CD4-positive, alpha-beta T cell (primary cell): ENCODE data around the gene DBNDD1. TPM values are rescaled to one million over a fixed set of nuclear protein-coding genes. Genes with fewer than 3 reads are reported as not detected.
A peak's percentile ranks its signal among the peaks of the same experiment; 100 is the strongest.

ENCODE experiments used
- ATAC-seq: fragments of 200-7000 bp; cut with Tn5 transposase; one replicate; pipeline ENCODE4 v1.10.0; 2022; ENCODE audit warnings: mild to moderate bottlenecking; ENCODE audit not compliant: poor library complexity
- CTCF ChIA-PET: fragments of 350-600 bp; sonication (Branson Sonifier 250); formaldehyde crosslinking; loops from one replicate; lab custom pipeline; 2021; ENCODE audit warnings: antibody characterized with exemption, inconsistent platforms; lab: Charles Lee
- POLR2A ChIA-PET: fragments of 350-600 bp; sonication (Branson Sonifier 250); formaldehyde crosslinking; loops from one replicate; lab custom pipeline; 2021; ENCODE audit warnings: antibody characterized with exemption, inconsistent platforms; lab: Charles Lee
- DNase-seq, 14 experiments: peaks; one replicate each; pipeline ENCODE4 v3.0.0-alpha.2; 2013 to 2020; ENCODE audit warnings: mixed read lengths in 2 of 14
- H3K27ac ChIP-seq, 2 donors: one replicate each; pipeline versions ENCODE4 v1.5.1 to v1.7.0; 2013; ENCODE audit warnings: low read length in 2 of 2, low read depth in 1 of 2, mild to moderate bottlenecking in 1 of 2
- H3K27me3 ChIP-seq, 2 experiments: 1 replicate in 1 of 2; 2 replicates in 1 of 2; pipeline versions ENCODE4 v1.6.1 to v1.7.0; 2013; ENCODE audit warnings: low read length in 2 of 2, control low read depth in 1 of 2, mild to moderate bottlenecking in 1 of 2, moderate library complexity in 1 of 2; ENCODE audit not compliant: insufficient read depth in 2 of 2, control insufficient read depth in 1 of 2
- H3K36me3 ChIP-seq: one replicate; pipeline ENCODE4 v1.6.1; 2013; ENCODE audit warnings: low read length, control low read depth; ENCODE audit not compliant: insufficient read depth
- H3K4me1 ChIP-seq: one replicate; pipeline ENCODE4 v1.6.1; 2013; ENCODE audit warnings: low read length, control low read depth; ENCODE audit not compliant: insufficient read depth
- H3K4me3 ChIP-seq: one replicate; pipeline ENCODE4 v1.5.1; 2013; ENCODE audit warnings: mild to moderate bottlenecking, low read length, moderate library complexity
- H3K9me3 ChIP-seq, 2 experiments: 1 replicate in 1 of 2; 2 replicates in 1 of 2; pipeline versions ENCODE4 v1.6.1 to v1.7.0; 2013; ENCODE audit warnings: low read length in 2 of 2, mild to moderate bottlenecking in 2 of 2, control low read depth in 1 of 2, moderate library complexity in 1 of 2; ENCODE audit not compliant: control insufficient read depth in 1 of 2, insufficient read depth in 1 of 2
- H3K27ac Mint-ChIP-seq: one replicate; pipeline ENCODE4 v1.8.0; 2020; ENCODE audit warnings: mixed read lengths
- H3K27me3 Mint-ChIP-seq: one replicate; pipeline ENCODE4 v1.8.0; 2021; ENCODE audit warnings: mixed read lengths
- H3K36me3 Mint-ChIP-seq: one replicate; pipeline ENCODE4 v1.8.0; 2021; ENCODE audit warnings: low read depth, mixed read lengths
- H3K4me1 Mint-ChIP-seq: one replicate; pipeline ENCODE4 v1.8.0; 2021; ENCODE audit warnings: low read depth, mixed read lengths
- H3K4me3 Mint-ChIP-seq: one replicate; pipeline ENCODE4 v1.8.0; 2020; ENCODE audit warnings: mild to moderate bottlenecking, mixed read lengths
- H3K9me3 Mint-ChIP-seq: one replicate; pipeline ENCODE4 v1.8.0; 2020; ENCODE audit warnings: mixed read lengths
- intact Hi-C, 2 experiments: fragments of 100-400 bp; cut with DNase I in 1 of 2; cut with micrococcal nuclease in 1 of 2; formaldehyde crosslinking; loops; one replicate each; pipeline versions ENCODE4 v1.15.1 to v1.9.0; 2023 to 2025; cut with DNase I, micrococcal nuclease
- total RNA-seq, 174 experiments: library from RNA in 2 of 174; stranded (reverse) in 2 of 174; gene quantifications; one replicate each; pipeline ENCODE4 v1.2.3 and lab custom pipeline; 2021 to 2026
- TF ChIP-seq, protein P1 (sequence below): fragments of 200-600 bp; IDR thresholded peaks from one replicate; pipeline ENCODE4 v1.8.0; 2022; ENCODE audit warnings: antibody characterized with exemption, mild to moderate bottlenecking

DBNDD1 gene
- total RNA-seq, 2 experiments from 2014 or later, result 2.6 to 2.8 TPM

DNA sequence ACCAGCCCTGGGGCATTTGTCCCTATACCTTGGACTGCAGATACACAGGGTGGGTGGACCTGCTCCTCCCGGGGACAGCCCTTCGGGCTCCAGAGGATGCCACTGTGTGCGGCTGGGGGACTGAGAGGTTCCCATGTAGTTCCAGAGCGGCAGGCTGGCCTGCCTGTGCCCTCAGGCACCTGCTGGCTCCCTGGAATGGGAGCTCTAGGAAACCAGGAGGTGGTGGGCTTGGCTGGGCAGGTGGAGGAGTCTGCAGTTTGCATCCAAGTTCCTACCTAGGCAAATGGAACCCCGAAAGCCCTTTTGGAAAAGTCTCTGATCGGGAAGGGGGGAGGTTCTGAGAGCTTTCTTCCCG lies 982 bp downstream of the DBNDD1 start:
- DNase-seq (no peak), ATAC-seq (no peak)
- no peaks in the 10 kb centered on the region for H3K36me3 Mint-ChIP-seq
- CTCF ChIA-PET, result interaction anchor here (1.6 kb wide), 1 partner anchor 10 kb away, joined by 4 read pairs; no protein-coding TSS in a partner anchor
- no peaks in the 10 kb centered on the region for H3K9me3 Mint-ChIP-seq
- Histone ChIP-seq H3K27me3 (peaks cover 0 to 5% of the 10 kb centered on the region in 2 experiments), H3K9me3 (no peaks in the 10 kb centered on the region), H3K4me3 (no peak overlapping the region), H3K4me1 (peaks cover 57% of the 10 kb centered on the region), H3K27ac (no peak overlapping the region), H3K36me3 (no peaks in the 10 kb centered on the region)
- POLR2A ChIA-PET, result interaction anchor here (0.6 to 2.1 kb wide), 2 partner anchors 9 to 66 kb away, joined by 3 to 14 read pairs; no protein-coding TSS in a partner anchor
- H3K4me1 Mint-ChIP-seq, result peaks cover 17% of the 10 kb centered on the region
- H3K27ac Mint-ChIP-seq, result no peak overlapping the region
- TF ChIP-seq, protein P1, sequence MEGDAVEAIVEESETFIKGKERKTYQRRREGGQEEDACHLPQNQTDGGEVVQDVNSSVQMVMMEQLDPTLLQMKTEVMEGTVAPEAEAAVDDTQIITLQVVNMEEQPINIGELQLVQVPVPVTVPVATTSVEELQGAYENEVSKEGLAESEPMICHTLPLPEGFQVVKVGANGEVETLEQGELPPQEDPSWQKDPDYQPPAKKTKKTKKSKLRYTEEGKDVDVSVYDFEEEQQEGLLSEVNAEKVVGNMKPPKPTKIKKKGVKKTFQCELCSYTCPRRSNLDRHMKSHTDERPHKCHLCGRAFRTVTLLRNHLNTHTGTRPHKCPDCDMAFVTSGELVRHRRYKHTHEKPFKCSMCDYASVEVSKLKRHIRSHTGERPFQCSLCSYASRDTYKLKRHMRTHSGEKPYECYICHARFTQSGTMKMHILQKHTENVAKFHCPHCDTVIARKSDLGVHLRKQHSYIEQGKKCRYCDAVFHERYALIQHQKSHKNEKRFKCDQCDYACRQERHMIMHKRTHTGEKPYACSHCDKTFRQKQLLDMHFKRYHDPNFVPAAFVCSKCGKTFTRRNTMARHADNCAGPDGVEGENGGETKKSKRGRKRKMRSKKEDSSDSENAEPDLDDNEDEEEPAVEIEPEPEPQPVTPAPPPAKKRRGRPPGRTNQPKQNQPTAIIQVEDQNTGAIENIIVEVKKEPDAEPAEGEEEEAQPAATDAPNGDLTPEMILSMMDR, result no peak
- peak overlapping the region; percentile 85 for H3K4me3 Mint-ChIP-seq
- intact Hi-C loops, result loop anchor here in 1 of 2 experiments (5.0 kb wide), 2 partner anchors 146 to 316 kb away; partner anchors contain the start of genes SPATA2L and TCF25
- H3K27me3 Mint-ChIP-seq, result no peaks in the 10 kb centered on the region

DNA sequence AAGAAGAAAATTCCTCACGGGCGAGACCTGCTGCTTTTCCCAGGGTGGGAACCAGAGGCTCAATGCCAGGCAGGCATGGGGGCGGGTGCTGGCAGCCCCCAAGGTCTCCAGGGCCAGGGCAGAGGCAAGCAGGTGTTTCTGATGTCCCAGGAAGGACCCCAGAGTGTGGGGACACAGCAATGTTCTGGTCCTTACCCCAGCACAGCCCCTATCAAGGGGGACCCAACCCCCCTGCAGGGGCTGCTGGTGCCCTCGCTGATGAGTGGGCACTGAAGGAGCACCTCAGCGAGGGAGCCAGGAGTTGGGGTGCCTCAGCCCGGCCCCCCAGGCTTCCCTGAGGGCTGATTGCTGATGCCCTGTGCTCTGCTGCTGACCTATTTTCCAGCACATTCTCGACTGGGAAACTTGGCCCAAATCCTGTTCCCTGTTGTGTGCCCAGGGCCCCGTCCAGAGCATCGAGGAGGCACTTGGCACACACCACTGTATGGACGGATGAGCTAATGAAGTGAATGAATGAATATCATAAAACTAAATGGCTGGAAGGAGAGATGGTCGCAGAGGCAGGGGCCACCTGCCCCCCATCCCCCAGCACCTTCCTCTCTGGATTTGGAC lies 2.8 kb downstream of the DBNDD1 start:
- CTCF ChIA-PET, result no interaction called here
- ATAC-seq (no peak), DNase-seq (no peak)
- Mint-ChIP-seq H3K4me1 (peaks cover 5% of the 10 kb centered on the region), H3K9me3 (no peaks in the 10 kb centered on the region), H3K27ac (no peak overlapping the region), H3K4me3 (no peak overlapping the region), H3K36me3 (no peaks in the 10 kb centered on the region), H3K27me3 (no peaks in the 10 kb centered on the region)
- Histone ChIP-seq H3K27ac (no peak overlapping the region), H3K9me3 (no peaks in the 10 kb centered on the region), H3K27me3 (peaks cover 0 to 5% of the 10 kb centered on the region in 2 experiments), H3K36me3 (no peaks in the 10 kb centered on the region), H3K4me3 (no peak overlapping the region), H3K4me1 (peaks cover 56% of the 10 kb centered on the region)
- POLR2A ChIA-PET, result no interaction called here
- intact Hi-C loops, result loop anchor here in 1 of 2 experiments (5.0 kb wide), 2 partner anchors 144 to 314 kb away; partner anchors contain the start of genes SPATA2L and TCF25
- TF ChIP-seq, protein P1, result no peak

DNA sequence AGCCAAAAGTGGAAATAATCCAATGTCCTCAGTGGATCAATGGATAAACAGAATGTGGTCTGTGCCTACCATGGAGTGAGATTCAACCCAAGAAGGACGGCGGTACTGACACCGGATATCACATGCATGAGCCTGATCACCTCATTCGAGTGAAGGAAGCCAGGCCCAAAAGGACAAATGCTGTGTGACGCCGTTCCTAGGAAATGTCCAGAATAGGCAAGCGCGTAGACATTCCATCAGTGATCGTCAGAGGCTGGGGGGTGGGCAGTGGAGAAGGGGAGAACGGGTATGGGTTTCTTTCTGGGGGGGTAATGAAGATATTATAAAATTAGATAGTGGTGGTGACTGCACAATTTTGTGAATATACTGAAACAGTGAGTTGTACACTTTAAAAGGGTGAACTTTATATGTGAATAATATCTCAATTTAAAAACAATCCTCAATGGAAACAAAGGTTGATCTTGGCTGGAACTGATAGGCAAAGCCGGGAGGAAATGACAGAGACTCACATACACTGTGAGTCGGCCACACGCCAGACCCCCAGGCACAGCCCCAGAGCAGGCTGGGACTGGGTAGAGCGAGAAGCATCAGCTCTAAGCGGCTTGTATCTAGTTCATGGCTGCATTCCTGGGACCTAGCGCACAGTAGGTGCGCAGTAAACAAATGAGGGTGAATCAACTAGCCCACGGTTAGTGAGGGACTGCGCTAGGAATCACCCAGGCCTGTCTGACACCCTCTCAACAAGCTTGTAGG lies 3.5 kb downstream of the DBNDD1 start:
- DNase-seq, result no peak
- Histone ChIP-seq H3K4me3 (no peak overlapping the region), H3K4me1 (peaks cover 56% of the 10 kb centered on the region), H3K36me3 (no peaks in the 10 kb centered on the region), H3K27me3 (peaks cover 0 to 5% of the 10 kb centered on the region in 2 experiments), H3K27ac (no peak overlapping the region), H3K9me3 (no peaks in the 10 kb centered on the region)
- H3K4me3 Mint-ChIP-seq, result no peak overlapping the region
- H3K4me1 Mint-ChIP-seq, result peaks cover 7% of the 10 kb centered on the region
- no peaks in the 10 kb centered on the region for H3K27me3 Mint-ChIP-seq
- H3K27ac Mint-ChIP-seq, result no peak overlapping the region
- CTCF ChIA-PET, result no interaction called here
- H3K36me3 Mint-ChIP-seq, result no peaks in the 10 kb centered on the region
- POLR2A ChIA-PET, result no interaction called here
- H3K9me3 Mint-ChIP-seq, result no peaks in the 10 kb centered on the region
- intact Hi-C loops, result loop anchor here in 1 of 2 experiments (5.0 kb wide), 2 partner anchors 143 to 313 kb away; partner anchors contain the start of genes SPATA2L and TCF25
- no peak for ATAC-seq
- TF ChIP-seq, protein P1, result no peak
